ENCODE data around the gene FRK. TPM values are rescaled to one million over a fixed set of nuclear protein-coding genes. Genes with fewer than 3 reads are reported as not detected.
A peak's percentile ranks its signal among the peaks of the same experiment; 100 is the strongest.

Gene FRK, protein sequence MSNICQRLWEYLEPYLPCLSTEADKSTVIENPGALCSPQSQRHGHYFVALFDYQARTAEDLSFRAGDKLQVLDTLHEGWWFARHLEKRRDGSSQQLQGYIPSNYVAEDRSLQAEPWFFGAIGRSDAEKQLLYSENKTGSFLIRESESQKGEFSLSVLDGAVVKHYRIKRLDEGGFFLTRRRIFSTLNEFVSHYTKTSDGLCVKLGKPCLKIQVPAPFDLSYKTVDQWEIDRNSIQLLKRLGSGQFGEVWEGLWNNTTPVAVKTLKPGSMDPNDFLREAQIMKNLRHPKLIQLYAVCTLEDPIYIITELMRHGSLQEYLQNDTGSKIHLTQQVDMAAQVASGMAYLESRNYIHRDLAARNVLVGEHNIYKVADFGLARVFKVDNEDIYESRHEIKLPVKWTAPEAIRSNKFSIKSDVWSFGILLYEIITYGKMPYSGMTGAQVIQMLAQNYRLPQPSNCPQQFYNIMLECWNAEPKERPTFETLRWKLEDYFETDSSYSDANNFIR
- 0.07 TPM for polyA plus RNA-seq (2013, experiment 1 of 2)
- 0.05 TPM for polyA plus RNA-seq (2013, experiment 2 of 2)

DNA sequence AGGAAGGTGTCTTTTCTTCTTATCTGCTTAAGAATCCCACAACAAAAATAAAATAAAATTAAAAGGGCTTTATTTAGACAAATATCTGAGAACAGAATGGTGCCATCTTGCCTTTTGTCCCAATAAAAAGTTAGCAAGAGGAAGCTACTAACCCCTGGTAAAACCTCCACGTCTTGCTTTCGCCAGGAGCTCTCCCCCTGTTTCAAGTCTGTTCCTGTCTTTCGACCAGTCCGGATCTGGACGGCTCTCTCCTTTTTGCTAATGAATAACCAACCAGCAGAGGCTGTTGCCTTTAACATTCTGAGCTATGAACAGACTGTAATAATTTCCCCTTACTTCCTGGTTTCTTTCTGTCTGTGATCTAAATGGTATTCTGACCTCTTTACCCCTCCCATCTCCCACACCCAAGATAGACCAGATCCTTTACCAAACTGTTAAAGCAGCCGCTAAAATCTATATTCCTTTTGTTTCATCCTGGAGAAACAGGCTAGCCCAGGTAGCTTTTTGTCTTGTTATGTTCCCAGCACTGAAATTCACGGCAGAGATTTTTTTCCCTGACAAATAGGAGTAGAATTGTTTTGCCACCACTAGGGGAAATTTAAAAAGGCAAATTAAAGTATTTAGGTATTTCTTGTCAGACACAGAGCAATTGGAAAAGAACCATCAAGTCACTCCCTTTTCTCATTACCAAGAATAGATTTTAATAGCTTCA, at the start of gene FRK:
Gene FRK (minus strand): TSS at position 320 of the 712 bp plus-strand sequence. CDS start 580 bp downstream, outside the sequence.
- no peaks in the 10 kb centered on the region for H3K9me3 ChIP-seq (ENCODE audit: control insufficient read depth, low read length)
- WGBS, 2 experiments (ENCODE audit: insufficient coverage in 2 of 2) = 83 to 92% methylated on average over 5 to 6 of the region's 7 CpGs
- H3K36me3 ChIP-seq (ENCODE audit: control insufficient read depth, insufficient read depth, low read length) = no peaks in the 10 kb centered on the region
- no peak within 1 kb of the TSS for H3K27ac ChIP-seq (ENCODE audit: low read depth, low read length, severe bottlenecking)
- H3K4me3 ChIP-seq (ENCODE audit: extremely low read depth, insufficient read depth, low read length, poor library complexity, severe bottlenecking) = no peak within 1 kb of the TSS
- H3K4me1 ChIP-seq (ENCODE audit: control insufficient read depth, insufficient read depth, low read length, poor library complexity, severe bottlenecking) = no peaks in the 10 kb centered on the region

DNA sequence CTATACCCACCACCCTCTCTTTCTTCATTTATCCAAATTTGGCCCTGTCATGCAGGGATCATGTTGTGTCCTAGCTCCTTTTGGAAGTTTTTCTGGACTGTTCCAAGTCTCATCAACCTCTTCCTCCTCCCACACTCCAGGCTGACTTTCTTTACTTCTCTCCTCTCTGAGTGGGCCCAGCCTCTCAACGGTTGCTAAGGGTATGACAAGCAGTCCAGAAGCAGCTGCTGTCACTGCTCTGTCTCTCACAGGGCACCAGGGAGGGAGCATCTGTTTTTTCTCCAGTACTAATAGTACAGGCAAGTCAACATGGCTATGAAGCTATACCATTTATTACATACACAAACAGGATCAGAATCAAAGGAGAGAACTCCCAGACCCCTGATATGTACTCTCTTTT, 48.1 kb upstream of the FRK start:
- H3K9me3 ChIP-seq (ENCODE audit: control insufficient read depth, low read length) = no peaks in the 10 kb centered on the region
- 64 to 67% methylated on average over 1 of the region's 1 CpG for WGBS, 2 experiments (ENCODE audit: insufficient coverage in 2 of 2)
- H3K27ac ChIP-seq (ENCODE audit: low read depth, low read length, severe bottlenecking) = no peak overlapping the region
- H3K4me1 ChIP-seq (ENCODE audit: control insufficient read depth, insufficient read depth, low read length, poor library complexity, severe bottlenecking) = peaks cover 12% of the 10 kb centered on the region
- H3K36me3 ChIP-seq (ENCODE audit: control insufficient read depth, insufficient read depth, low read length) = peaks cover 19% of the 10 kb centered on the region
- no peak overlapping the region for H3K4me3 ChIP-seq (ENCODE audit: extremely low read depth, insufficient read depth, low read length, poor library complexity, severe bottlenecking)

DNA sequence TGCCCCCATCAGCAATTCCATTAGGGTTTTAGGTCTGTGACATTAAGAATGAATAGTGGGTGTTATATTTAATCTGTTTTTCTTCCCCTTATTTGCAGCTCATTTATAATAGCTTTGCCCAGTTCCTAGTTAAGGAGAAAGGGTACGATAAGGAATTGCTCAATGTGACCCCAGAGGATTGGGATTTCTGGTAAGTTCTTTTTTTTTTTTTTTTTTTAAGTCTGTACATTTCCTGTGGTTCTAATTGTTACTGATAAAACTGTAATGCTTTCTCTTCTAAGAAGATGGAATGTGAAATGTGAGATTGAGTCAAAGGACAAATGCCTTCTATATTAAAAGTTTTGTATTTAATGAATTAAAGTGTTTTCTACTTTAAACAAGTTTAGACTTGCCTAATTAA, 45.5 kb upstream of the FRK start:
- Histone ChIP-seq H3K9me3 (ENCODE audit: control insufficient read depth, low read length) (no peaks in the 10 kb centered on the region), H3K4me1 (ENCODE audit: control insufficient read depth, insufficient read depth, low read length, poor library complexity, severe bottlenecking) (peaks cover 26% of the 10 kb centered on the region), H3K4me3 (ENCODE audit: extremely low read depth, insufficient read depth, low read length, poor library complexity, severe bottlenecking) (no peak overlapping the region), H3K27ac (ENCODE audit: low read depth, low read length, severe bottlenecking) (no peak overlapping the region), H3K36me3 (ENCODE audit: control insufficient read depth, insufficient read depth, low read length) (peaks cover 8% of the 10 kb centered on the region)
- no CpG with 5 or more reads among the region's 1 CpG for WGBS, 2 experiments (ENCODE audit: insufficient coverage in 2 of 2)

DNA sequence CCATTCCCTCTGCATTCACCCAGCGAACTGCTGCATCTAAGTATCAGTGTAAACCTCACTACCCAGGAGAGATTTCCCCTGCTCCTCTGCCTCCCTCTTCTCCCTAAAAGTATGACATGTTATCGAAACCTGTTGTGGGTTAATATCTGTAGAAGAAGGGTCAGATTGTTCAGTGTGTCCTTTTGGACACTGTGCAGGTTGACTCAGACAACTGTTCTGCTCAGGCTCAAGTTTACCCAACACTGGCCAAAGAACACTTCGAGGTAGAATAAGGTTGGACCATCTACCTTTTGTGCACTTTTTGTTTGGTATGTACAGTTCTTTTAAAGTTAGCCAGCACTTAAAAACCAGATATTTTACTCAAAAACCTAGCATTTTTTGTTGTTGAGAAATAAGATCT, 44.6 kb upstream of the FRK start:
- Histone ChIP-seq H3K4me3 (ENCODE audit: extremely low read depth, insufficient read depth, low read length, poor library complexity, severe bottlenecking) (no peak overlapping the region), H3K27ac (ENCODE audit: low read depth, low read length, severe bottlenecking) (no peak overlapping the region), H3K4me1 (ENCODE audit: control insufficient read depth, insufficient read depth, low read length, poor library complexity, severe bottlenecking) (peaks cover 26% of the 10 kb centered on the region), H3K9me3 (ENCODE audit: control insufficient read depth, low read length) (no peaks in the 10 kb centered on the region), H3K36me3 (ENCODE audit: control insufficient read depth, insufficient read depth, low read length) (peaks cover 1% of the 10 kb centered on the region)
- 80% methylated on average over 1 of the region's 3 CpGs; no CpG with 5 or more reads in 1 of the 2 experiments for WGBS, 2 experiments (ENCODE audit: insufficient coverage in 2 of 2)

DNA sequence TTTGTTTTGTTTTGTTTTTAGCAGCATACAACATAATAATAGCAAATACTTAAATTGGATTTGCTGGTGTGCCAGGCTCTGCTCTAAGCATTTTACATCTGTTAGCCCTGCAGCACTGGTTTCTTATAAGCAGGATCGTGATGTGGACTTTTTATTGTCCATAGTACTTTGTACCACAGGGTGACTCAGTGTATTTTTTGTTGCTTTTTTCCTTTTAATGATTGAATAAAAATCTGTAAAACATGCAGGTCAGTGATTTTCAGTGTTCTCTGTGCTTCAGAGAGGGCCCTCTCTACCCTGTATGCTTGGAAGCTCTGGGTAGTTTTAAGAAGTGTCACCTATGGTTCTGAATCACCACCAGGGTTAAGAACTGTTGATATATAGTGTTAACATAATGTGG, 43.9 kb upstream of the FRK start:
- Histone ChIP-seq H3K9me3 (ENCODE audit: control insufficient read depth, low read length) (no peaks in the 10 kb centered on the region), H3K36me3 (ENCODE audit: control insufficient read depth, insufficient read depth, low read length) (no peaks in the 10 kb centered on the region), H3K27ac (ENCODE audit: low read depth, low read length, severe bottlenecking) (no peak overlapping the region), H3K4me1 (ENCODE audit: control insufficient read depth, insufficient read depth, low read length, poor library complexity, severe bottlenecking) (peaks cover 26% of the 10 kb centered on the region), H3K4me3 (ENCODE audit: extremely low read depth, insufficient read depth, low read length, poor library complexity, severe bottlenecking) (no peak overlapping the region)
- 75 to 100% methylated on average over 1 of the region's 1 CpG for WGBS, 2 experiments (ENCODE audit: insufficient coverage in 2 of 2)

DNA sequence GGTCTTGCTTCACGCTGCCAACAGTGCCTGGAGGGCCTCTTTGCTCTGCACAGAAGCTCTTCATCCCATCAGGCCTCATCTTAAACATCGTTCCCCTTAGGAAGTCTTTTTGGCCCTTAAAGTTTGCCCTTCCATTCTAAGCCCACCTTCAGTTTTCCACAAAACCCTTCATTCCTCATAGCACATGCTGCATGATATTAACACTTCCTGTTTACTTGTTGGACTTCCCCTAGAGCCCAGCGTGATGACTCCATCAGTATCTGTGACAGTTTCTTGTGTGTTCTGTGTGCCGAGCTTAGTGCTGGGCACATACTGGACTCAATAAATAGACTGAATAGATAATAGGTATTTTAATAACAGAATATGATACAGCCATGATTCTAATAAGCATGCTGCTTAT, 42.2 kb upstream of the FRK start:
- no peak overlapping the region for H3K27ac ChIP-seq (ENCODE audit: low read depth, low read length, severe bottlenecking)
- WGBS, 2 experiments (ENCODE audit: insufficient coverage in 2 of 2) = 78 to 97% methylated on average over 1 to 2 of the region's 4 CpGs
- H3K9me3 ChIP-seq (ENCODE audit: control insufficient read depth, low read length) = no peaks in the 10 kb centered on the region
- H3K4me1 ChIP-seq (ENCODE audit: control insufficient read depth, insufficient read depth, low read length, poor library complexity, severe bottlenecking) = peaks cover 26% of the 10 kb centered on the region
- H3K36me3 ChIP-seq (ENCODE audit: control insufficient read depth, insufficient read depth, low read length) = no peaks in the 10 kb centered on the region
- H3K4me3 ChIP-seq (ENCODE audit: extremely low read depth, insufficient read depth, low read length, poor library complexity, severe bottlenecking) = no peak overlapping the region

DNA sequence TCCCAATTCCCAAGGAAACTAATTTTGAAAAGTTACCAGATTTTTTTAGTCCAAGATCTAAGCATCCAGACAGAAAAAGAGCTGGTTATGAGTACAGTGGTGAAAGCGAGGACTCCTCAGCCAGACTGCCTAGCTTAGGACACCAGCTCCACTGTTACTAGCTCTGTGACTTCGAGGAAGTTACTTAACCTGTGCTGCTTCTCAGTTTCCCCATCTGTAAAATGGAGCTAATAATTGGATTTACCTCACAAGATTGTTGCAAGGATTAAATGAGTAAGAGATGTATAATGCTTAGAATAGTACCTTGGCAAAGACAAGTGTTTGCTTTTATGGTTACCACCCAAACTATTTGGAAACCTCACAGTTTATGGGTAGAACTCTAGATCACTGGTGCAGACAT, 41.1 kb upstream of the FRK start:
- Histone ChIP-seq H3K36me3 (ENCODE audit: control insufficient read depth, insufficient read depth, low read length) (no peaks in the 10 kb centered on the region), H3K4me3 (ENCODE audit: extremely low read depth, insufficient read depth, low read length, poor library complexity, severe bottlenecking) (peak overlapping the region; percentile 69), H3K27ac (ENCODE audit: low read depth, low read length, severe bottlenecking) (no peak overlapping the region), H3K4me1 (ENCODE audit: control insufficient read depth, insufficient read depth, low read length, poor library complexity, severe bottlenecking) (peaks cover 24% of the 10 kb centered on the region), H3K9me3 (ENCODE audit: control insufficient read depth, low read length) (no peaks in the 10 kb centered on the region)
- 90 to 100% methylated on average over 1 to 2 of the region's 2 CpGs for WGBS, 2 experiments (ENCODE audit: insufficient coverage in 2 of 2)

DNA sequence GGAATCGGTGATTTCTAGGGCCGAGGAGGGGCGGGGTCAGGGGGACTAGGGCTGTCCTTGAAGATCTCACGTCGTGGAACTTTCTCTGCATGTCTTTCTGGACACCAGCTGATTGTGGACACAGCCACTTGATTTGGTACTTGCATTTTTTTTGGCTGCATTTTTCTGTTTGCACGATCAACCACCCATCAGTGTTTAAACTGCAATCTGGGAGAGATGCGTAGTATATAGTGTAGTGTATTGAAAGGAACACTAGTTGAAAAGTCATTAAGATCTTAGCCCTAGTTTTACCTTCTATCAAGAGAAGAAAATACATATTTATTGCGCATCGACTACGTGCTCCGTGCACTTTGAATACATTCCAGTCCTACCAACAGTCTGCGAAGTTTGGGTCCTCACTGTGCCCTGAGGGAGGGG, 40.6 kb upstream of the FRK start:
- Histone ChIP-seq H3K4me1 (ENCODE audit: control insufficient read depth, insufficient read depth, low read length, poor library complexity, severe bottlenecking) (peaks cover 21% of the 10 kb centered on the region), H3K9me3 (ENCODE audit: control insufficient read depth, low read length) (peaks cover 5% of the 10 kb centered on the region), H3K36me3 (ENCODE audit: control insufficient read depth, insufficient read depth, low read length) (no peaks in the 10 kb centered on the region), H3K27ac (ENCODE audit: low read depth, low read length, severe bottlenecking) (peak overlapping the region; percentile 90), H3K4me3 (ENCODE audit: extremely low read depth, insufficient read depth, low read length, poor library complexity, severe bottlenecking) (peak overlapping the region; percentile 69)
- WGBS, 2 experiments (ENCODE audit: insufficient coverage in 2 of 2) = 0 to 2% methylated on average over 9 to 11 of the region's 12 CpGs

DNA sequence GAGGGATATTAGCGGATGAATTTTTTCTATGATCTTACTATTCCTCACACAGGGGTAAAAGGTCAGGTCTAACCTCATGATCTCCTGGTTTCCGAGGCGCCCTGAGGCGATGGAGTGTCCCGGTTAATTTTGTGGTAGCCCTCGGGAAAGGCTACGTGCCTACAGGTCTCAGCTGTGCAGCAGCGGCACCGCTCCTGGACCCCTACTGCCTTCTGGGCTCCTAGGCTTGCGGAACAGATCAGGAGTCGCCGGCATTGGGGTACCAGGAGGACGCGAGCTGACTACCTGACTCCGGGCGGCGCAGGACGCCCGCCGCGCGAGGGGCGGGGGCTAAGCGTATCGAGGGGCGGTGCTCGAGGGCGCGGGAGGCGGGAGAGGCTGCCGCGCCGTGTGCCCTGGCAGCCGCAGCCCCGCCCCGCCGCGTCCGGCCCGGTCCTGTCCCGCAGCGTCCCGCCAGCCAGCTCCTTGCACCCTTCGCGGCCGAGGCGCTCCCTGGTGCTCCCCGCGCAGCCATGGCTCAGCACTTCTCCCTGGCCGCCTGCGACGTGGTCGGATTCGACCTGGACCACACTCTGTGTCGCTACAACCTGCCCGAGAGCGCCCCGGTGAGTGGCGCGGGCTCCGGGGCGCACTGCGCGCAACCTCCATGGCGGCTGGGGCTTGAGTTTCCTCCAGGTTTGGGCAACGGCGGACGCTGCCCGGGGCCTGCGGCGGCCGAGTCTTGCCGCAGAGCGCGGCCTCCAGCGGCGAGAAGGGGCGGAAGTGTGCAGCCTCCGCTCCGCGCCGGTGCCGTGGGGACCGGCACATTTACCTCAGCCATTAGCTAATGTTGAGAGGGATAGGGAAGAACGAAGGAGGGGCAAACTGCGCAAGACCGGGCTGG, 40.0 kb upstream of the FRK start, which contains the start of gene NT5DC1:
Gene NT5DC1 (plus strand): TSS at position 435 of the 883 bp plus-strand sequence. CDS start 78 bp downstream, at position 513.
- Histone ChIP-seq H3K4me3 (ENCODE audit: extremely low read depth, insufficient read depth, low read length, poor library complexity, severe bottlenecking) (peak within 1 kb of the TSS; percentile 69), H3K9me3 (ENCODE audit: control insufficient read depth, low read length) (peaks cover 11% of the 10 kb centered on the region), H3K36me3 (ENCODE audit: control insufficient read depth, insufficient read depth, low read length) (no peaks in the 10 kb centered on the region), H3K4me1 (ENCODE audit: control insufficient read depth, insufficient read depth, low read length, poor library complexity, severe bottlenecking) (peaks cover 14% of the 10 kb centered on the region), H3K27ac (ENCODE audit: low read depth, low read length, severe bottlenecking) (peak within 1 kb of the TSS; percentile 90)
- 1% methylated on average over 52 to 81 of the region's 87 CpGs for WGBS, 2 experiments (ENCODE audit: insufficient coverage in 2 of 2)

DNA sequence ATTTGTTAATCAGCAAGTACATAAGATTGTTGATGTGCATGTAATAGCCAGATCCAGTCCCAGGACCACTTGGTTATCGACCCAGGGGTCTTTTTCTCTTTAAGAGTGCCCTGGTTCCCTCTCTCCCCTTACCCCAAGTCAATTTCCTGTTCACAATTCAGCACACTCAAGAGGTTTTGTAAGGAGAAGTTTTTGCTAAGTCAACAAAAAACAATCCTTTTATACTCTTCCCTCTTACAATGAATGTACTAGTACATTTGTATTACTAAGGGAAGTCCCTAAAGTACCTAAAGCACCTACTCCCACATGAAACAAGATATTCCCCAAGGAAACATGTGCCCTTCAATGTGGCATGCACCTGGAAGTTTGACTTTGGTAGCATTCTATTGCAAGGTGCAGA, 38.3 kb upstream of the FRK start:
- Histone ChIP-seq H3K36me3 (ENCODE audit: control insufficient read depth, insufficient read depth, low read length) (no peaks in the 10 kb centered on the region), H3K27ac (ENCODE audit: low read depth, low read length, severe bottlenecking) (no peak overlapping the region), H3K9me3 (ENCODE audit: control insufficient read depth, low read length) (peaks cover 16% of the 10 kb centered on the region), H3K4me1 (ENCODE audit: control insufficient read depth, insufficient read depth, low read length, poor library complexity, severe bottlenecking) (peaks cover 14% of the 10 kb centered on the region), H3K4me3 (ENCODE audit: extremely low read depth, insufficient read depth, low read length, poor library complexity, severe bottlenecking) (no peak overlapping the region)
- no CpG with 5 or more reads among the region's 1 CpG for WGBS, 2 experiments (ENCODE audit: insufficient coverage in 2 of 2)

Data from mesodermal cell (in vitro differentiated cells).